ENCODE results near the gene LHCGR.

Gene LHCGR

DNA sequence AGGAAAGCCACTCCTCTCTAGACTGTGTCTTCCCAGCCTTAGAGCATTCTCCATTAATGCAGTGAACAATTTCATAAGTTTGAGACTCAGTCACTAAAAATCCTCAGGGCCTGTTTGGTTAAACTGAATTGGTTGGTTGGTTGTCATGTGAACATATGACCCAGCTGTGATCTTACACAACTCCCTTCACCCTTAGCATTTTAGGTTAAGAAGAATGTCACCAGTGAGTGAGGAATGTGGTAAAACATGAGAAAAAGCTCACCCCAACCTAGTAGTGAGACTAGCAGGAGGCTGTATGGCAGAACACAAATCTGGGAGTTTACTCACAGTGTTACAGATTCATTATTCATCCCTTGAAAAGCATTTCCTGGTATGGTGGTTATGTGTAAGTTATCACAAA lies 32.4 kb downstream of the LHCGR start:
- H3K79me2 ChIP-seq (ENCODE audit: insufficient read depth, low read length), result no peaks in the 10 kb centered on the region

DNA sequence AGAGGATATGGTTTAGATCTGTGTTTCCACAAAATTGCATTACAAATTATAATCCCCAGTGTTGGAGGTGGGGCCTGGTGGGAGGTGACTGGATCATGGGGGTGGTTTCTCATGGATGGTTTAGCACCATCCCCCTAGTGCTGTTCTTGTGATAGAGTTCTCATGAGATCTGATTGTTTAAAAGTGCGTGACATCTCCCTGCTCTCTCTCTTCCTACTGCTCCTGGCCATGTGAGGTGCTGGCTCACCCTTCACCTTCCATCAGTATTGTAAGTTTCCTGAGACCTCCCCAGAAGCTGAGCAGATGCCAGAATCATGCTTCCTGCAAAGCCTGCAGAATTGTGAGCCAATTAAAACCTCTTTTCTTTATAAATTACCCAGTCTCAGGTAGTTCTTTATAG lies 33.1 kb downstream of the LHCGR start:
- H3K79me2 ChIP-seq (ENCODE audit: insufficient read depth, low read length), result no peaks in the 10 kb centered on the region
- no peak overlapping the region for H3K4me3 ChIP-seq (ENCODE audit: insufficient read depth, low read length, poor library complexity, severe bottlenecking)
- H3K36me3 ChIP-seq (ENCODE audit: low read length), result no peaks in the 10 kb centered on the region
- no peak overlapping the region for H3K9ac ChIP-seq (ENCODE audit: low read length)
- no peak overlapping the region for H3K27ac ChIP-seq (ENCODE audit: low read depth, low read length)
- H3K4me2 ChIP-seq (ENCODE audit: low read depth, low read length, poor library complexity, severe bottlenecking), result no peak overlapping the region
- no peaks in the 10 kb centered on the region for H3K27me3 ChIP-seq (ENCODE audit: low read length)
- no peaks in the 10 kb centered on the region for H3K9me2 ChIP-seq (replicated peaks; ENCODE audit: insufficient read depth, low read length)
- H4K20me1 ChIP-seq (ENCODE audit: low read depth, low read length), result no peaks in the 10 kb centered on the region
- H2AFZ ChIP-seq (ENCODE audit: low read depth, low read length, severe bottlenecking), result no peak overlapping the region
- H3K9me3 ChIP-seq (ENCODE audit: insufficient read depth, low read length), result no peaks in the 10 kb centered on the region
- H3F3A ChIP-seq (ENCODE audit: insufficient read depth), result no peaks in the 10 kb centered on the region
- TF ChIP-seq, protein P1, sequence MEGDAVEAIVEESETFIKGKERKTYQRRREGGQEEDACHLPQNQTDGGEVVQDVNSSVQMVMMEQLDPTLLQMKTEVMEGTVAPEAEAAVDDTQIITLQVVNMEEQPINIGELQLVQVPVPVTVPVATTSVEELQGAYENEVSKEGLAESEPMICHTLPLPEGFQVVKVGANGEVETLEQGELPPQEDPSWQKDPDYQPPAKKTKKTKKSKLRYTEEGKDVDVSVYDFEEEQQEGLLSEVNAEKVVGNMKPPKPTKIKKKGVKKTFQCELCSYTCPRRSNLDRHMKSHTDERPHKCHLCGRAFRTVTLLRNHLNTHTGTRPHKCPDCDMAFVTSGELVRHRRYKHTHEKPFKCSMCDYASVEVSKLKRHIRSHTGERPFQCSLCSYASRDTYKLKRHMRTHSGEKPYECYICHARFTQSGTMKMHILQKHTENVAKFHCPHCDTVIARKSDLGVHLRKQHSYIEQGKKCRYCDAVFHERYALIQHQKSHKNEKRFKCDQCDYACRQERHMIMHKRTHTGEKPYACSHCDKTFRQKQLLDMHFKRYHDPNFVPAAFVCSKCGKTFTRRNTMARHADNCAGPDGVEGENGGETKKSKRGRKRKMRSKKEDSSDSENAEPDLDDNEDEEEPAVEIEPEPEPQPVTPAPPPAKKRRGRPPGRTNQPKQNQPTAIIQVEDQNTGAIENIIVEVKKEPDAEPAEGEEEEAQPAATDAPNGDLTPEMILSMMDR (IDR thresholded peaks at IDR 0.05; ENCODE audit: insufficient read depth, low read length, poor library complexity, severe bottlenecking), result no peak
- TF ChIP-seq EZH2phosphoT487 (conservative IDR thresholded peaks at IDR 0.05; ENCODE audit: low read length), result no peak

More for the DNA sequence above, 32.4 kb downstream of the LHCGR start:
- no peaks in the 10 kb centered on the region for H3K27me3 ChIP-seq (ENCODE audit: low read length)
- no peak overlapping the region for H3K4me2 ChIP-seq (ENCODE audit: low read depth, low read length, poor library complexity, severe bottlenecking)
- no peak overlapping the region for H3K4me3 ChIP-seq (ENCODE audit: insufficient read depth, low read length, poor library complexity, severe bottlenecking)
- H3F3A ChIP-seq (ENCODE audit: insufficient read depth), result no peaks in the 10 kb centered on the region
- no peak overlapping the region for H2AFZ ChIP-seq (ENCODE audit: low read depth, low read length, severe bottlenecking)
- H3K9ac ChIP-seq (ENCODE audit: low read length), result no peak overlapping the region
- H4K20me1 ChIP-seq (ENCODE audit: low read depth, low read length), result no peaks in the 10 kb centered on the region
- no peaks in the 10 kb centered on the region for H3K36me3 ChIP-seq (ENCODE audit: low read length)
- H3K9me2 ChIP-seq (replicated peaks; ENCODE audit: insufficient read depth, low read length), result no peaks in the 10 kb centered on the region
- TF ChIP-seq, protein P1 (IDR thresholded peaks at IDR 0.05; ENCODE audit: insufficient read depth, low read length, poor library complexity, severe bottlenecking), result no peak
- TF ChIP-seq EZH2phosphoT487 (conservative IDR thresholded peaks at IDR 0.05; ENCODE audit: low read length), result no peak
- no peak overlapping the region for H3K27ac ChIP-seq (ENCODE audit: low read depth, low read length)
- no peaks in the 10 kb centered on the region for H3K9me3 ChIP-seq (ENCODE audit: insufficient read depth, low read length)

DNA sequence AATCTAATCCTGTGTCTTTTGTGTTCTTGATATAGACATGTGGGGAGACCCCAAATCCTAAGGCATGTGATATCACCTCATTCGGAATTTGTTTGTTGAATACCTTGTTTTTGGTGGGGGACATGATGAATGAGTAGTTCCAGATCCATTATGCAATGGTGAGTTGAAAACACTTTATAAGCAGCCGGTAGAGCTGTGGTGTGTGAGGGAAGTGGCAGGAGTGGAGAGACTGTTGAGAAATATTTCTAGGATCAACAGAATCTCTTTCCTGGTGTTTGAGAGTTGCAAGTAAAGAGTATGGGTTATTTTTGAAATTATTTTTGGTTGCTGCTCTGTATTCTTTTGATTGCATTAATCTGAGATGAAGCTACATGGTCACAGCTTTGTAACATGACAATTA lies 34.4 kb downstream of the LHCGR start:
- TF ChIP-seq, protein P1 (IDR thresholded peaks at IDR 0.05; ENCODE audit: insufficient read depth, low read length, poor library complexity, severe bottlenecking), result no peak
- TF ChIP-seq EZH2phosphoT487 (conservative IDR thresholded peaks at IDR 0.05; ENCODE audit: low read length), result no peak
- no peak overlapping the region for H3K9ac ChIP-seq (ENCODE audit: low read length)
- no peaks in the 10 kb centered on the region for H3K79me2 ChIP-seq (ENCODE audit: insufficient read depth, low read length)
- H3K9me2 ChIP-seq (replicated peaks; ENCODE audit: insufficient read depth, low read length), result no peaks in the 10 kb centered on the region
- H3K27ac ChIP-seq (ENCODE audit: low read depth, low read length), result no peak overlapping the region
- no peak overlapping the region for H3K4me2 ChIP-seq (ENCODE audit: low read depth, low read length, poor library complexity, severe bottlenecking)
- H3K9me3 ChIP-seq (ENCODE audit: insufficient read depth, low read length), result no peaks in the 10 kb centered on the region
- H3K27me3 ChIP-seq (ENCODE audit: low read length), result no peaks in the 10 kb centered on the region
- H3K36me3 ChIP-seq (ENCODE audit: low read length), result no peaks in the 10 kb centered on the region
- no peaks in the 10 kb centered on the region for H3F3A ChIP-seq (ENCODE audit: insufficient read depth)
- H2AFZ ChIP-seq (ENCODE audit: low read depth, low read length, severe bottlenecking), result no peak overlapping the region
- H4K20me1 ChIP-seq (ENCODE audit: low read depth, low read length), result no peaks in the 10 kb centered on the region
- H3K4me3 ChIP-seq (ENCODE audit: insufficient read depth, low read length, poor library complexity, severe bottlenecking), result no peak overlapping the region
